PC-3 (cell line): ENCODE measurements around the gene DNAH17. TPM values are rescaled to one million over a fixed set of nuclear protein-coding genes. Genes with fewer than 3 reads are reported as not detected.

Experiments used
- ATAC-seq: fragments of 200-7000 bp; cut with Tn5 transposase; 2 replicates; pipeline ENCODE4 v1.9.1; 2020; ENCODE audit warnings: mild to moderate bottlenecking, moderate library complexity
- BruUV-seq: library from RNA; stranded (reverse); fragments of 400-500 nt; replicated peaks from 2 replicates; lab custom pipeline; 2021; lab: Mats Ljungman, UMichigan
- CTCF ChIA-PET: fragments of 300-600 bp; sonication (Branson Sonifier 250); formaldehyde crosslinking; loops from one replicate; lab custom pipeline; 2022; ENCODE audit warnings: antibody characterized with exemption; lab: Charles Lee
- POLR2A ChIA-PET: fragments of 300-600 bp; sonication (Branson Sonifier 250); formaldehyde crosslinking; loops from one replicate; lab custom pipeline; 2022; ENCODE audit warnings: antibody characterized with exemption; ENCODE audit not compliant: unreplicated experiment; lab: Charles Lee
- DNase-seq: peaks from one replicate; pipeline ENCODE4 v3.0.0-alpha.2; 2015
- H2AFZ ChIP-seq: fragments of 300-600 bp; sonication (generic); 2 replicates; pipeline ENCODE4 v1.6.0; 2016; ENCODE audit warnings: antibody characterized with exemption, low read length
- H3F3A ChIP-seq: fragments of 300-600 bp; sonication (generic); one replicate; pipeline ENCODE4 v1.6.0; 2017; ENCODE audit warnings: antibody characterized with exemption, low read length, control low read depth, mild to moderate bottlenecking; ENCODE audit not compliant: unreplicated experiment
- H3K27ac ChIP-seq: fragments of 300-600 bp; sonication (generic); 2 replicates; pipeline ENCODE4 v1.5.1; 2016; ENCODE audit warnings: mild to moderate bottlenecking, low read length
- H3K27me3 ChIP-seq: fragments of 300-600 bp; sonication (generic); 2 replicates; pipeline ENCODE4 v1.6.1; 2016; ENCODE audit warnings: low read length, mixed read lengths
- H3K36me3 ChIP-seq: fragments of 300-600 bp; sonication (generic); 2 replicates; pipeline ENCODE4 v1.6.1; 2016; ENCODE audit warnings: low read depth, mixed run types, low read length, mixed read lengths
- H3K4me1 ChIP-seq: fragments of 300-600 bp; sonication (generic); 2 replicates; pipeline ENCODE4 v1.5.1; 2016; ENCODE audit warnings: low read length; ENCODE audit not compliant: insufficient read depth
- H3K4me2 ChIP-seq: fragments of 300-600 bp; sonication (generic); 2 replicates; pipeline ENCODE4 v1.6.0; 2016; ENCODE audit warnings: low read length
- H3K4me3 ChIP-seq: fragments of 300-600 bp; sonication (generic); 2 replicates; pipeline ENCODE4 v1.5.1; 2016; ENCODE audit warnings: mild to moderate bottlenecking, low read length, mixed read lengths
- H3K79me2 ChIP-seq: fragments of 300-600 bp; sonication (generic); 2 replicates; pipeline ENCODE4 v1.6.1; 2017; ENCODE audit warnings: low read length, mixed read lengths
- H3K9ac ChIP-seq: fragments of 300-600 bp; sonication (generic); 2 replicates; pipeline ENCODE4 v1.6.0; 2016; ENCODE audit warnings: mild to moderate bottlenecking, low read length
- H3K9me2 ChIP-seq: fragments of 300-600 bp; sonication (generic); replicated peaks from 2 replicates; pipeline ENCODE4 v1.6.1; 2016; ENCODE audit warnings: mixed run types, low read length, mixed read lengths
- H3K9me3 ChIP-seq: fragments of 300-600 bp; sonication (generic); 2 replicates; pipeline ENCODE4 v1.6.1; 2016; ENCODE audit warnings: low read length, mixed read lengths
- H4K20me1 ChIP-seq: fragments of 300-600 bp; sonication (generic); 2 replicates; pipeline ENCODE4 v1.6.1; 2016; ENCODE audit warnings: low read length, mixed read lengths
- EZH2 ChIP-seq: fragments of 300-600 bp; sonication (generic); IDR thresholded peaks from one replicate; pipeline ENCODE4 v1.6.1; 2017; ENCODE audit warnings: antibody characterized with exemption, mild to moderate bottlenecking, low read length; ENCODE audit not compliant: unreplicated experiment
- EZH2phosphoT487 ChIP-seq: fragments of 300-600 bp; sonication (generic); IDR thresholded peaks from 2 replicates; pipeline ENCODE4 v1.6.1; 2018; ENCODE audit warnings: mild to moderate bottlenecking, antibody characterized with exemption, low read length, borderline replicate concordance
- intact Hi-C: fragments of 100-400 bp; cut with micrococcal nuclease; formaldehyde crosslinking; loops from 2 replicates; pipeline ENCODE4 v1.9.0; 2023
- total RNA-seq: library from RNA; depleted of rRNA; stranded (reverse); fragments of >200 nt; gene quantifications from 2 replicates; pipeline ENCODE4 v1.2.3, GENCODE V29; 2014
- TF ChIP-seq, protein P1 (sequence below): fragments of 300-600 bp; sonication (generic); conservative IDR thresholded peaks from 2 replicates; pipeline ENCODE4 v1.5.1; 2017; ENCODE audit warnings: antibody characterized with exemption, low read depth, mild to moderate bottlenecking, low read length

Gene DNAH17
- total RNA-seq, 1 experiment from 2014 or later = 0.04 TPM

DNA sequence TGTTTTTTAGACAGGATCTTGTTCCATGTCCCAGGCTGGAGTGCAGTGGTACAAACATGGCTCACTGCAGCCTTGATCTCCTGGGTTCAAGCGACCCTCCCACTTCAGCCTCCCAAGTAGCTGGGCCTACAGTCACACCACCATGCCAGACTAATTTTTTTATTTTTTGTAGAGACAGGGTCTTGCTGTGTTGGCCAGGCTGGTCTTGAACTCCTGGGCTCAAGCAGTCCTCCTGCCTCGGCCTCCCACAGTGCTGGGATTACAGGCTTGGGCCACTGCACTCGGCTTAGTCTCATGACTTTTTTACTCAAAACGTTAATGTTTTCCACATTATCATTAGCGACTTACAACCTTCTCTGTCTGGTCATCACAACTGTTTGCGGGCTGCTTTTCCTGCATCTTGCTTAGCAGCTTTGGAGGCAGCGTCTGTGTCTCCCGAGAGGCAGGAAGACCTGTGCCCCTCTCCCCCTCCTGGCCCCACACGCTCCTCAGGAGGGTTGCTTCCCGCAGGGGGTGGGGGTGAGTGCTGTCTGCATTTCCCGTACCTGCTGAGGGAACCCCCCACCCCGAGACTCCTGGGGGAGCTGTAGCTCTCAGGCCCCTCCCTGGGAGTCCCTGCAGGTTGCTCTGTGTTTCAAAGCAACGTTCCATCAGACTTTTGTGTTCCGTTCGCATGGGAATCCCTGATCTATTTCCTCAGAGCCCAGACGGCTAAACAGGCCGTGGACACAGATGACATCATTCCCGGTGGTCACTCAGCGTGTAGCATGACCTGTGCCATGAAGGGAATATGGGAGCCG is 146.1 kb downstream of the DNAH17 start:
- Histone ChIP-seq H3F3A (no peaks in the 10 kb centered on the region), H3K9ac (no peak overlapping the region), H3K27ac (no peak overlapping the region), H3K9me2 (no peaks in the 10 kb centered on the region), H3K9me3 (no peaks in the 10 kb centered on the region), H3K27me3 (no peaks in the 10 kb centered on the region), H3K36me3 (peaks cover 13% of the 10 kb centered on the region; the same call in 1 of the 2 replicates), H4K20me1 (no peaks in the 10 kb centered on the region), H3K4me1 (no peaks in the 10 kb centered on the region), H3K79me2 (no peaks in the 10 kb centered on the region), H2AFZ (no peak overlapping the region), H3K4me3 (no peak overlapping the region), H3K4me2 (no peak overlapping the region)
- ChIA-PET CTCF (no interaction called here), POLR2A (no interaction called here)
- BruUV-seq = no TSS peak
- ATAC-seq (no peak), DNase-seq (no peak)
- intact Hi-C loops = no loop called here
- no peak for TF ChIP-seq EZH2phosphoT487
- TF ChIP-seq EZH2 = no peak
- TF ChIP-seq, protein P1, sequence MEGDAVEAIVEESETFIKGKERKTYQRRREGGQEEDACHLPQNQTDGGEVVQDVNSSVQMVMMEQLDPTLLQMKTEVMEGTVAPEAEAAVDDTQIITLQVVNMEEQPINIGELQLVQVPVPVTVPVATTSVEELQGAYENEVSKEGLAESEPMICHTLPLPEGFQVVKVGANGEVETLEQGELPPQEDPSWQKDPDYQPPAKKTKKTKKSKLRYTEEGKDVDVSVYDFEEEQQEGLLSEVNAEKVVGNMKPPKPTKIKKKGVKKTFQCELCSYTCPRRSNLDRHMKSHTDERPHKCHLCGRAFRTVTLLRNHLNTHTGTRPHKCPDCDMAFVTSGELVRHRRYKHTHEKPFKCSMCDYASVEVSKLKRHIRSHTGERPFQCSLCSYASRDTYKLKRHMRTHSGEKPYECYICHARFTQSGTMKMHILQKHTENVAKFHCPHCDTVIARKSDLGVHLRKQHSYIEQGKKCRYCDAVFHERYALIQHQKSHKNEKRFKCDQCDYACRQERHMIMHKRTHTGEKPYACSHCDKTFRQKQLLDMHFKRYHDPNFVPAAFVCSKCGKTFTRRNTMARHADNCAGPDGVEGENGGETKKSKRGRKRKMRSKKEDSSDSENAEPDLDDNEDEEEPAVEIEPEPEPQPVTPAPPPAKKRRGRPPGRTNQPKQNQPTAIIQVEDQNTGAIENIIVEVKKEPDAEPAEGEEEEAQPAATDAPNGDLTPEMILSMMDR = no peak

DNA sequence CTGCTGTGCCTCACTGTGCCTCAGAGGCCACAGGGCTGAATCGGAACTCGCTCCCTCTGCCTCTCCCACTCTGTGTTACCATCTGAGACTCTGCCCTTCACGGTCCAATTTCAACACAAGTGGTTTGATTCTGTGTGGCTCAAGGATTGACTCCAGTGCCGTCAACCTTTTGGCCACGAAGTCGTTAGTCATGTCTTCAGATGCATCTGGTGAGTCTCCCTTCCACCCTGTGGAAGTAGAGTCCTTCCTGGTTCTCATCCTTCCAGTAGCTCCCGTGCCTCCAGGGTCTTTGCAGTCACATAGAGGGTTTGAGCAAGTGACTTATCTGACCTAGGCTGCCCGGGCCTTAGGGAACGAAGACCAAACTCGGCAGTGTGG is 147.6 kb downstream of the DNAH17 start:
- ATAC-seq (no peak), DNase-seq (no peak)
- Histone ChIP-seq H3K36me3 (peaks cover 20% of the 10 kb centered on the region), H3K4me3 (no peak overlapping the region), H3K9me3 (no peaks in the 10 kb centered on the region), H3K27me3 (no peaks in the 10 kb centered on the region), H4K20me1 (no peaks in the 10 kb centered on the region), H3K27ac (no peak overlapping the region), H3K4me2 (no peak overlapping the region), H3F3A (no peaks in the 10 kb centered on the region), H2AFZ (no peak overlapping the region), H3K9ac (no peak overlapping the region), H3K4me1 (no peaks in the 10 kb centered on the region), H3K9me2 (no peaks in the 10 kb centered on the region), H3K79me2 (no peaks in the 10 kb centered on the region)
- intact Hi-C loops = no loop called here
- POLR2A ChIA-PET = no interaction called here
- CTCF ChIA-PET = no interaction called here
- TF ChIP-seq EZH2 (no peak), EZH2phosphoT487 (no peak)
- TF ChIP-seq, protein P1 = no peak
- no TSS peak for BruUV-seq
